DND-41 (cell line): Measurements from ENCODE around the gene WDR70.

ENCODE experiments used
- ATAC-seq: fragments of 200-7000 bp; cut with Tn5 transposase; 3 replicates; pipeline ENCODE4 v1.9.1; 2021; ENCODE audit warnings: low read depth; ENCODE audit not compliant: insufficient read depth
- DNase-seq: peaks from one replicate; pipeline ENCODE4 v3.0.0-alpha.2; 2020
- H2AFZ ChIP-seq: 2 replicates; pipeline ENCODE4 v1.6.0; 2012; ENCODE audit warnings: low read depth, low read length
- H3K27ac ChIP-seq: 2 replicates; pipeline ENCODE4 v1.5.1; 2012; ENCODE audit warnings: low read length, inconsistent platforms
- H3K27me3 ChIP-seq: fragments of 200-600 bp; sonication (generic); 2 replicates; pipeline ENCODE4 v1.6.0; 2012; ENCODE audit warnings: low read length, mild to moderate bottlenecking, inconsistent platforms; ENCODE audit not compliant: insufficient read depth, poor library complexity
- H3K36me3 ChIP-seq: 2 replicates; pipeline ENCODE4 v1.5.1; 2012; ENCODE audit warnings: low read length, inconsistent platforms; ENCODE audit not compliant: insufficient read depth
- H3K4me1 ChIP-seq: 2 replicates; pipeline ENCODE4 v1.5.1; 2012; ENCODE audit warnings: mild to moderate bottlenecking, low read length; ENCODE audit not compliant: insufficient read depth
- H3K4me2 ChIP-seq: 2 replicates; pipeline ENCODE4 v1.6.0; 2012; ENCODE audit warnings: mild to moderate bottlenecking, moderate library complexity, low read length, inconsistent platforms; ENCODE audit not compliant: insufficient read depth
- H3K4me3 ChIP-seq, 2 experiments: fragments of 200-600 bp in 1 of 2; shearing (Covaris generic) in 1 of 2; 2 replicates each; pipeline ENCODE4 v1.5.1; 2012 to 2016; ENCODE audit warnings: inconsistent platforms in 2 of 2, low read length in 2 of 2, mild to moderate bottlenecking in 2 of 2, low read depth in 1 of 2, moderate library complexity in 1 of 2
- H3K79me2 ChIP-seq: 2 replicates; pipeline ENCODE4 v1.6.0; 2012; ENCODE audit warnings: low read length, inconsistent platforms; ENCODE audit not compliant: insufficient read depth
- H3K9ac ChIP-seq: 2 replicates; pipeline ENCODE4 v1.6.0; 2012; ENCODE audit warnings: low read depth, mild to moderate bottlenecking, inconsistent platforms, low read length, moderate library complexity
- H3K9me3 ChIP-seq: 2 replicates; pipeline ENCODE4 v1.5.1; 2012; ENCODE audit warnings: low read length, moderate library complexity, mild to moderate bottlenecking, inconsistent platforms; ENCODE audit not compliant: insufficient read depth, severe bottlenecking
- H4K20me1 ChIP-seq: 2 replicates; pipeline ENCODE4 v1.6.0; 2012; ENCODE audit warnings: low read length; ENCODE audit not compliant: insufficient read depth
- EZH2 ChIP-seq: IDR thresholded peaks from 3 replicates; pipeline ENCODE4 v1.6.1; 2012; ENCODE audit warnings: borderline replicate concordance, low read depth, mild to moderate bottlenecking, moderate library complexity, low read length, inconsistent platforms; ENCODE audit not compliant: severe bottlenecking
- TF ChIP-seq, protein P1 (sequence below): IDR thresholded peaks from 2 replicates; pipeline ENCODE4 v1.5.1; 2012; ENCODE audit warnings: borderline replicate concordance, low read length, moderate library complexity, mild to moderate bottlenecking; ENCODE audit not compliant: poor library complexity, severe bottlenecking; ENCODE audit errors: extremely low read depth

WDR70 gene

DNA sequence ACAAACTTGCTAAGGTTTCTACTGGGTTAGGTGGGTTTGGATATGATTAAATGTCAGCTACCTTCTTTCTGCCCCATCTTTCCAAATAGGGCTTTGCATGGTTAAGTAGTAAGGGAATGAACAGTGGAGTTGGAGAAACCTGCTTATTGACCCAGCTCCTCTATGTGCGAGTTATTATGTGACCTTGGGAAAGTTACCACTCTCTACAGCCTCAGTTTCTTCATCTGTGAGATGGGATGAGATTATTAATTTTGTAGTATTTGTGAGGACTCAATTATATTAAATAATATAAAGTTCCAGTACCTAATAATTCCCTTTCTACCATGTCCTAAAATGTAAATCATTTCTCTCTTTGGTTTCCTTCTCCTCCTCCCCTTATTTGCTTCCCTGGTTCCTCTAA lies 337.3 kb downstream of the WDR70 start:
- no peak overlapping the region for H3K27ac ChIP-seq
- no peaks in the 10 kb centered on the region for H3K9me3 ChIP-seq
- no peak overlapping the region for H2AFZ ChIP-seq
- H3K4me2 ChIP-seq = no peak overlapping the region
- H3K27me3 ChIP-seq = no peaks in the 10 kb centered on the region
- no peaks in the 10 kb centered on the region for H4K20me1 ChIP-seq
- H3K4me1 ChIP-seq = no peaks in the 10 kb centered on the region
- H3K79me2 ChIP-seq = no peaks in the 10 kb centered on the region
- H3K4me3 ChIP-seq = no peak overlapping the region
- peaks cover 9% of the 10 kb centered on the region; the same call in 1 of the 2 replicates for H3K36me3 ChIP-seq
- TF ChIP-seq, protein P1, sequence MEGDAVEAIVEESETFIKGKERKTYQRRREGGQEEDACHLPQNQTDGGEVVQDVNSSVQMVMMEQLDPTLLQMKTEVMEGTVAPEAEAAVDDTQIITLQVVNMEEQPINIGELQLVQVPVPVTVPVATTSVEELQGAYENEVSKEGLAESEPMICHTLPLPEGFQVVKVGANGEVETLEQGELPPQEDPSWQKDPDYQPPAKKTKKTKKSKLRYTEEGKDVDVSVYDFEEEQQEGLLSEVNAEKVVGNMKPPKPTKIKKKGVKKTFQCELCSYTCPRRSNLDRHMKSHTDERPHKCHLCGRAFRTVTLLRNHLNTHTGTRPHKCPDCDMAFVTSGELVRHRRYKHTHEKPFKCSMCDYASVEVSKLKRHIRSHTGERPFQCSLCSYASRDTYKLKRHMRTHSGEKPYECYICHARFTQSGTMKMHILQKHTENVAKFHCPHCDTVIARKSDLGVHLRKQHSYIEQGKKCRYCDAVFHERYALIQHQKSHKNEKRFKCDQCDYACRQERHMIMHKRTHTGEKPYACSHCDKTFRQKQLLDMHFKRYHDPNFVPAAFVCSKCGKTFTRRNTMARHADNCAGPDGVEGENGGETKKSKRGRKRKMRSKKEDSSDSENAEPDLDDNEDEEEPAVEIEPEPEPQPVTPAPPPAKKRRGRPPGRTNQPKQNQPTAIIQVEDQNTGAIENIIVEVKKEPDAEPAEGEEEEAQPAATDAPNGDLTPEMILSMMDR = no peak
- no peak overlapping the region for H3K9ac ChIP-seq
- DNase-seq = no peak
- no peak for ATAC-seq

DNA sequence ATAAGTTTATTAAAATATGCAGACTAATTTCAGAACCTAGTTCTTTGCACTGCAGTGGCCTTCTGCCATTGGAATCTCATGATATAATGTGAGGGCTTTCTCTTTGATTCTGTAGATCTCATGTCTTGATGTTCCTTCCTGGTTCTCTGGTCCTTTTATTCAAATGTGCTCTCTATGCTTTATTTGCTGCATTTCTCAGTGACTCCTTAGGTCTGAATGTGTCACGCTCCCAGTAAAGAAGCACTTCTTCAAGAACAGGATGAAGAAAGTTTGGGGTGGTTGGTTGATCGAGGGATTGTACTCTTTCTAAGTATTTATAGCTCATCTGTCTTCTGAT lies 338.1 kb downstream of the WDR70 start:
- H3K4me3 ChIP-seq = no peak overlapping the region
- no peaks in the 10 kb centered on the region for H3K79me2 ChIP-seq
- ATAC-seq = no peak
- TF ChIP-seq, protein P1 = no peak
- no peaks in the 10 kb centered on the region for H3K9me3 ChIP-seq
- no peak overlapping the region for H3K9ac ChIP-seq
- no peaks in the 10 kb centered on the region for H4K20me1 ChIP-seq
- H3K27ac ChIP-seq = no peak overlapping the region
- H3K36me3 ChIP-seq = peaks cover 10% of the 10 kb centered on the region; the same call in 1 of the 2 replicates
- H2AFZ ChIP-seq = no peak overlapping the region
- peaks cover 3% of the 10 kb centered on the region; the same call in 1 of the 2 replicates for H3K4me1 ChIP-seq
- H3K27me3 ChIP-seq = no peaks in the 10 kb centered on the region
- H3K4me2 ChIP-seq = no peak overlapping the region
- DNase-seq = no peak

DNA sequence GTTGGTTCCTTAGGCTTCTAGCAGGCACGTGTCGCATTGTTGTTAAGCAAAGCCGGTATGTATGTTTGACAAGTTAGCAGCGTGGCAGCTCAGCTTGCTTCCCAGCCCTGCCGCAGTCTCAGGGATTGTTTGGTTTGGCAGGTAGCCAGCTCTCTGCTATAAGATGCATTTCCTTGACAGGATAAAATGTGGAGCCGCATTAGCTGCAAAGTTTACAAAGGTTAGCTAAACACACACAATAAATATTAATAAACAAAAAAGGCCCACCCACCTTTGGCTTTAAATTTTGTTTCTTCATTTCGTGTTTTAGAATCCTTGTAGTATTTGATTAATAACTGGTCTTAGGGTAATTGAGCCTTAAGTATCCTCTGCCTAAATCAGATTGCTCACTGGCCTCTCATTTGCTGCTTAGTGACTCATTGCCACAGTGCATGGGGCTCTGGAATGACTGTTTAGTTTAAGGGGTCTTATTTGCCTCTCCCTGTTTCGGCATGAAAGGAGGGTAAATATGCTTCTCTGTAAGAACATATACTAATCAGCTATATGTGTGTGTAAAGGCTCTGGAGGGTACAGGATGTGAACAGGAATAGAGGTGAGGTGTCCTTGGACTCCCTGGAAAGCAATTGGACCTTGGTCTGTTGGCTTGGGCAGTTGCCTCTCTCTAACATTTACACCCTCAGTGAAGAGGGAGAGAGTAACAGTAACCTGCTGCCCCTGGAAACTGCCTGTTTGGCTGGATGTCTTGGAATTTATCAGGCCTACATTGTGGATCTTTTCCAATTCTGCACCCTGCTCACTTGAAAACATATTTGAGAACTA lies 338.7 kb downstream of the WDR70 start:
- Histone ChIP-seq H4K20me1 (no peaks in the 10 kb centered on the region), H3K79me2 (no peaks in the 10 kb centered on the region), H3K4me3 (no peak overlapping the region), H3K36me3 (peaks cover 10% of the 10 kb centered on the region; the same call in 1 of the 2 replicates), H3K9me3 (no peaks in the 10 kb centered on the region), H2AFZ (no peak overlapping the region), H3K27me3 (no peaks in the 10 kb centered on the region), H3K9ac (no peak overlapping the region), H3K27ac (no peak overlapping the region), H3K4me2 (no peak overlapping the region), H3K4me1 (peaks cover 7% of the 10 kb centered on the region)
- TF ChIP-seq, protein P1 = no peak
- TF ChIP-seq EZH2 = no peak
- no peak for DNase-seq
- no peak for ATAC-seq
